Fibroblast of lung (primary cell): ENCODE results near the gene OXER1. TPM values are rescaled to one million over a fixed set of nuclear protein-coding genes. Genes with fewer than 3 reads are reported as not detected.
A peak's percentile ranks its signal among the peaks of the same experiment; 100 is the strongest.

Experiments
- DNase-seq, 2 donors: peaks; one replicate each; pipeline versions ENCODE4 v3.0.0 to v3.0.0-alpha.2; 2010; ENCODE audit warnings: low read depth in 2 of 2
- H2AFZ ChIP-seq: 2 replicates; pipeline ENCODE4 v1.5.1; 2012; ENCODE audit warnings: low read length, control low read depth, inconsistent platforms
- H3K27ac ChIP-seq: 2 replicates; pipeline ENCODE4 v1.5.1; 2011; ENCODE audit warnings: low read length, control low read depth; ENCODE audit not compliant: insufficient read depth
- H3K27me3 ChIP-seq: 2 replicates; pipeline ENCODE4 v1.5.1; 2011; ENCODE audit warnings: mild to moderate bottlenecking, low read length; ENCODE audit not compliant: control insufficient read depth, insufficient read depth
- H3K36me3 ChIP-seq: 2 replicates; pipeline ENCODE4 v1.5.1; 2011; ENCODE audit warnings: low read length; ENCODE audit not compliant: control insufficient read depth, insufficient read depth
- H3K4me1 ChIP-seq: 2 replicates; pipeline ENCODE4 v1.5.1; 2011; ENCODE audit warnings: low read length; ENCODE audit not compliant: control insufficient read depth, insufficient read depth; ENCODE audit errors: extremely low read depth
- H3K4me2 ChIP-seq: 2 replicates; pipeline ENCODE4 v1.5.1; 2011; ENCODE audit warnings: low read length, control low read depth; ENCODE audit not compliant: insufficient read depth; ENCODE audit errors: extremely low read depth
- H3K4me3 ChIP-seq, 4 experiments: fragments of 200-600 bp in 1 of 4; sonication (generic) in 1 of 4; replicated peaks in 1 of 4; 2 replicates each; pipeline ENCODE4 v1.5.1; 2011 to 2016; ENCODE audit warnings: low read length in 4 of 4, low read depth in 3 of 4, mild to moderate bottlenecking in 3 of 4, control low read depth in 2 of 4, inconsistent platforms in 1 of 4, mixed read lengths in 1 of 4; ENCODE audit not compliant: insufficient read depth in 1 of 4; ENCODE audit errors: control extremely low read depth in 1 of 4
- H3K79me2 ChIP-seq: 2 replicates; pipeline ENCODE4 v1.5.1; 2012; ENCODE audit warnings: mild to moderate bottlenecking, low read length, inconsistent platforms; ENCODE audit not compliant: control insufficient read depth, insufficient read depth
- H3K9ac ChIP-seq: 2 replicates; pipeline ENCODE4 v1.5.1; 2011; ENCODE audit warnings: mild to moderate bottlenecking, low read length, control low read depth; ENCODE audit not compliant: insufficient read depth
- H3K9me3 ChIP-seq: 2 replicates; pipeline ENCODE4 v1.5.1; 2012; ENCODE audit warnings: low read depth, low read length; ENCODE audit not compliant: control insufficient read depth, insufficient read depth
- H4K20me1 ChIP-seq: 2 replicates; pipeline ENCODE4 v1.5.1; 2011; ENCODE audit warnings: low read length; ENCODE audit not compliant: control insufficient read depth, insufficient read depth; ENCODE audit errors: extremely low read depth
- EZH2 ChIP-seq: IDR thresholded peaks from 2 replicates; pipeline ENCODE4 v1.5.1; 2012; ENCODE audit warnings: low read length, control low read depth, mild to moderate bottlenecking; ENCODE audit errors: missing control alignments
- polyA plus RNA-seq, 2 donors: library from polyadenylated mRNA; depleted of rRNA in 1 of 2; stranded (reverse) in 1 of 2; unstranded in 1 of 2; fragments of >200 nt; gene quantifications; 2 replicates each; pipeline ENCODE4 v1.2.1, GENCODE V29; 2011 to 2012; ENCODE audit warnings: missing spikeins in 1 of 2
- total RNA-seq: library from RNA; depleted of rRNA; stranded (reverse); fragments of >200 nt; gene quantifications from 2 replicates; pipeline ENCODE4 v1.2.1, GENCODE V29; 2014
- TF ChIP-seq, protein P1 (sequence below), 2 donors: IDR thresholded peaks in 1 of 2; conservative IDR thresholded peaks in 1 of 2; 1 replicate in 1 of 2; 2 replicates in 1 of 2; pipeline ENCODE4 v1.5.1; 2011 to 2012; ENCODE audit warnings: low read length in 2 of 2, control low read depth in 1 of 2, inconsistent platforms in 1 of 2, low read depth in 1 of 2, mild to moderate bottlenecking in 1 of 2

Gene OXER1
- total and polyA plus RNA-seq, 2 donors (not counting 1 experiment from before 2014, with no cell fraction given) = 0.17 TPM; not detected in 1

DNA sequence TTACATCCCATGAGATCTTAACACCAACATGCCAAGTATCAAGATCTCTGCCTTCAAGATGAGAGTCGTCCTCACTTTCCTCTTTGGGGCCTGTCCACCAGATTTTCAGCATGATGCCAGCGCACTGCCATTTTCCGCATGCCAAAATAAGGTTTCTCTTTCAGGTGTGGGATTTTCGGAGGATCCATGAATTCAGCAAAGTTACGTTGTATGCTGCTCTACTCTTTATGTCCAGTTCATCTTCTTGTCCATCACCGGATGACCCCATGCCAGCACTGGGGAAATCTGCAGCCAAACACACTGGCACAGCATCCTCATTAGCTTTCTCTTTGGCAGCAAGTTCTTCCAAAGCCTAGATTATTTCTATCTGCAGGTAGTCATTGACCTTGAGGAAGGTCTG lies 33.3 kb upstream of the OXER1 start:
- Histone ChIP-seq H3K4me2 (no peak overlapping the region), H3K79me2 (no peaks in the 10 kb centered on the region), H4K20me1 (no peaks in the 10 kb centered on the region), H3K4me1 (no peaks in the 10 kb centered on the region), H3K9ac (no peak overlapping the region), H3K9me3 (no peaks in the 10 kb centered on the region), H3K36me3 (no peaks in the 10 kb centered on the region), H3K27me3 (peaks cover 11% of the 10 kb centered on the region), H3K4me3 (no peak overlapping the region), H3K27ac (no peak overlapping the region), H2AFZ (no peak overlapping the region)
- TF ChIP-seq, protein P1, sequence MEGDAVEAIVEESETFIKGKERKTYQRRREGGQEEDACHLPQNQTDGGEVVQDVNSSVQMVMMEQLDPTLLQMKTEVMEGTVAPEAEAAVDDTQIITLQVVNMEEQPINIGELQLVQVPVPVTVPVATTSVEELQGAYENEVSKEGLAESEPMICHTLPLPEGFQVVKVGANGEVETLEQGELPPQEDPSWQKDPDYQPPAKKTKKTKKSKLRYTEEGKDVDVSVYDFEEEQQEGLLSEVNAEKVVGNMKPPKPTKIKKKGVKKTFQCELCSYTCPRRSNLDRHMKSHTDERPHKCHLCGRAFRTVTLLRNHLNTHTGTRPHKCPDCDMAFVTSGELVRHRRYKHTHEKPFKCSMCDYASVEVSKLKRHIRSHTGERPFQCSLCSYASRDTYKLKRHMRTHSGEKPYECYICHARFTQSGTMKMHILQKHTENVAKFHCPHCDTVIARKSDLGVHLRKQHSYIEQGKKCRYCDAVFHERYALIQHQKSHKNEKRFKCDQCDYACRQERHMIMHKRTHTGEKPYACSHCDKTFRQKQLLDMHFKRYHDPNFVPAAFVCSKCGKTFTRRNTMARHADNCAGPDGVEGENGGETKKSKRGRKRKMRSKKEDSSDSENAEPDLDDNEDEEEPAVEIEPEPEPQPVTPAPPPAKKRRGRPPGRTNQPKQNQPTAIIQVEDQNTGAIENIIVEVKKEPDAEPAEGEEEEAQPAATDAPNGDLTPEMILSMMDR (conservative IDR thresholded peaks at IDR 0.05 in 1 of 2, IDR thresholded peaks at IDR 0.05 in 1 of 2; ENCODE audit: low read depth in 1 of 2, low read length in 2 of 2) = no peak
- no peak for TF ChIP-seq EZH2
- DNase-seq = no peak

DNA sequence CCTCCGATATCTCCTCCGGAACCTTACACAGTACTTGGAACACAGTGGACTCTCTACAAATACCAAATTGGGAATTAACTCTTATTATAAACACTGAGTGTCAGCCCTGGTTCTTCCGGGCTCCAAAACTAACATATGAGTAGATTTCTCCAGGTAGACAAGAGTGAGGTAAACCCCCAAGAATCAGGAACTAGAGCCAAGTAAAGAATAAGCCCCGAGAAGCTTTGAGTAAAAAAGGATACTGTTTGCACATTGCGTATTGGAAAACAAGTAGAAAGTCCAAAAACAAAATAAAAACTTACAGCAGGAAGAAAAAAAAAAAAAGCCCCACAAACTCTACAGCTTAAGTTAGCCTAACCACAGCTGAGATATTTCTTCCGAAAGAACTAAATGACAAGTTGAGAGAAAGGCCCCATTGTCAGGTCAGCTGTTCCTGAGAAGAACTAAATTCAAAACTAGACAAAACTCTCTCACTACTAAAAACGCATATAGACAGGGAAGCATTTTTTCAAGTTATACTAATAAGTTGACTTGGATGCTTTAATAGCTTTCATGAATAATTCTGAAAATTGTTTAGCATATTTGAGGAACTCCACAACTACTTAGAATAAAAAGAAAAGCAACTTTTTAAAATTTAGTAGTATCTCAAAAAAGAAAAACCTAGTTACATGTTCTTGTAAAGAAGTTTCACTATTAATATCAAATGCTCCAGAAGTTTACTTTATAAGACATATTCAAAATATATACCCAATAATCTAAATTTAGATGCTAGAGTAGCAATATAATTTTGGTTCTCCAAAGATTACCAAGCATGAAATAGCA lies 32.7 kb upstream of the OXER1 start:
- peaks cover 14% of the 10 kb centered on the region for H3K27me3 ChIP-seq
- no peak for DNase-seq
- no peak overlapping the region for H3K4me3 ChIP-seq
- TF ChIP-seq, protein P1 (conservative IDR thresholded peaks at IDR 0.05 in 1 of 2, IDR thresholded peaks at IDR 0.05 in 1 of 2; ENCODE audit: low read depth in 1 of 2, low read length in 2 of 2) = no peak
- no peak for TF ChIP-seq EZH2
- no peaks in the 10 kb centered on the region for H3K36me3 ChIP-seq
- H3K79me2 ChIP-seq = no peaks in the 10 kb centered on the region
- no peaks in the 10 kb centered on the region for H3K9me3 ChIP-seq
- no peaks in the 10 kb centered on the region for H4K20me1 ChIP-seq
- no peak overlapping the region for H3K4me2 ChIP-seq
- no peak overlapping the region for H2AFZ ChIP-seq
- H3K27ac ChIP-seq = no peak overlapping the region
- no peaks in the 10 kb centered on the region for H3K4me1 ChIP-seq
- no peak overlapping the region for H3K9ac ChIP-seq

DNA sequence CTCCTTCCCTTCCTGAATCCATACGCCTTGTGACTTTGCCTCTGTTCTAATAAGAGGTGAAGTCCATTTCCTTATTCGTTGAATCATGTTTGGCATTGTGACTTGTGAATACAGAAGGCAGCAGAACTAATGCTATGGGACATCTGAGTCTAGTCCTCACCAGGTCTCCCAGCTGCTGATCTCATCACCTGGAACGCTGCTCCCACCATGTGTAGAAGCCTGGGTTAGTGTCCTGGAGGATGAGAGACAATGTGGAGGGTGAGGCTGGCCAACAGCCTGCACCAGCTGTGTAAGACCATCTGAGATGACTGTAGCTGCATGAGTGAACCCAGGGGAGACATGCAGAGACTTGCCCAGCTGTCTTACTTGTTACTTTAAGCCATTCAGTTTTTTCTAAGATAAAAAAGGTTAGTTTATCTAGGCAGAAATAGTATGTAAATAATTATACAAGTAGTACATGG lies 31.9 kb upstream of the OXER1 start:
- peak; percentile 29 to 65 for DNase-seq
- H3K9me3 ChIP-seq = no peaks in the 10 kb centered on the region
- no peak overlapping the region for H3K4me3 ChIP-seq
- H3K27ac ChIP-seq = no peak overlapping the region
- H2AFZ ChIP-seq = peak overlapping the region; percentile 37
- H3K9ac ChIP-seq = no peak overlapping the region
- H3K27me3 ChIP-seq = peaks cover 16% of the 10 kb centered on the region
- H3K36me3 ChIP-seq = no peaks in the 10 kb centered on the region
- H3K79me2 ChIP-seq = no peaks in the 10 kb centered on the region
- no peaks in the 10 kb centered on the region for H4K20me1 ChIP-seq
- TF ChIP-seq, protein P1 (conservative IDR thresholded peaks at IDR 0.05 in 1 of 2, IDR thresholded peaks at IDR 0.05 in 1 of 2; ENCODE audit: low read depth in 1 of 2, low read length in 2 of 2) = no peak
- no peak for TF ChIP-seq EZH2
- no peaks in the 10 kb centered on the region for H3K4me1 ChIP-seq
- no peak overlapping the region for H3K4me2 ChIP-seq
